Fibroblast of the aortic adventitia (primary cell): ENCODE measurements around the gene GFOD1. TPM values are rescaled to one million over a fixed set of nuclear protein-coding genes. Genes with fewer than 3 reads are reported as not detected.

Source experiments
- DNase-seq: peaks from one replicate; pipeline ENCODE4 v3.0.0-alpha.2; 2010; ENCODE audit warnings: low read depth
- H3K4me3 ChIP-seq: 2 replicates; pipeline ENCODE4 v1.5.1; 2011; ENCODE audit warnings: low read depth, mild to moderate bottlenecking, control low read depth, low read length, moderate library complexity
- CTCF ChIP-seq: IDR thresholded peaks from 2 replicates; pipeline ENCODE4 v1.5.1; 2011; ENCODE audit warnings: mild to moderate bottlenecking, low read length, control low read depth, inconsistent platforms; ENCODE audit not compliant: insufficient read depth
- total RNA-seq: library from RNA; depleted of rRNA; stranded (reverse); fragments of >200 nt; gene quantifications from 2 replicates; pipeline ENCODE4 v1.2.3, GENCODE V29; 2012; ENCODE audit warnings: low replicate concordance

GFOD1 gene
- total RNA-seq, 1 donor: 2.6 TPM

DNA sequence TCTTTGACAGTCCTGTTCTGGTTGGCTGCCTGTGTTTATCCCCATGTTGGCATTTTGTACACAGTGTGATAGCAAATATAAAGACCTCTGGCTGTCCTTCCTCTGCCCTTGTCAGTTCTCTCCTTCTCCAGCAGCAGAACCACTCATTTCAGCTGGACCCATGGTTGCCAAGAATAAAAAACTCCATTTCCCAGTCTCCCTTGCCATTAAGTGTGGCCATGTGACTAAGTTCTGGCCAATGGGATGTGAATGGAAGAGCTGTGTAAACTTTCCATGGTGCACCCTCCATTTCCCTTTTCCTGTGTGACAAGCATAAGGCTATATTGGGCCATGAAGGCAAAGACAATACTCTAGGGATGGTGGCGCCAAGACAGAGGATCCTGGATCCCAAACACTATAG, 80.6 kb downstream of the GFOD1 start:
- no peak overlapping the region for H3K4me3 ChIP-seq
- no peak for TF ChIP-seq CTCF
- no peak for DNase-seq

DNA sequence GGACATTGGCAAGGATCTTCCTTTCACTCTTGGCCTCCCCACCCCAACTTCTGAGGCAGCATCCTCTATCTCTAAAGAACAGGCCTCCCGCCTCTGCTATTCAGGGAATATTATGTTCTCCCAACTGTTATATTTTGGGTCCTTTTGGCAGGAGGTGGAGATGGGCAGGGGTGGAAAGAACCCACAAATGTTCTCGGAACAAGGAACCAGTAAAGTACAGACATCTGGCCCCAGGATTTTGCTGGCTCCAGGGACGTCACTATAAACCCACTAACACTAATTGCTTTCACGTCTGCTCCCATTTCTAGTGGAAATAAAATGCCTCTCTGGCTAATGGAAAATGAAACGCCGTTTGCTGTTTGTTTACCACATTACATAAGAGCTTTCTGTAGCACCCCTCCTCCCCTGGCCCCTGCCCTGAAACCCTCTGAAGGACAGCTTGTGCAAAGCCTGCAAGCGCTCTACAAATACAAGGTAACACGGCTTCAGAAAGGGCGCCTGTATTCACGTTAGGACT, 81.4 kb downstream of the GFOD1 start:
- DNase-seq: no peak
- no peak for TF ChIP-seq CTCF
- no peak overlapping the region for H3K4me3 ChIP-seq

DNA sequence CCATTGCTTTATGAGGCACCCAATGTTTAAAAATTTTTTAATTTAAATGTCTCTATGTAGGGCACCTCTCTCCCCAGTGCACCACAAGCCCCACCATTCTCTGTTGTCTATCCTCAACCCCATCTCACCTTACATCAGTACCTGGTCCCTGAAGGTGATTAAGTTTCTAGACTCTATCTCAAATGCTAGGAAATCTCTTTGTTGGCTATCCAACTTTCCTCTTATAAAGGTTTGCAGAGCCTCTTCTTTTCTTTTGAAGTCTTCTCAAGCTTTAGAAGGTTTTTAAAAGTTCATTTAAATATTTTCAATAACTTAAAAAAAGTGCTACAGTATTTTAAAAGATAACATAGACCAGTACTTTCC, 82.5 kb downstream of the GFOD1 start:
- no peak overlapping the region for H3K4me3 ChIP-seq
- no peak for DNase-seq
- TF ChIP-seq CTCF: no peak

DNA sequence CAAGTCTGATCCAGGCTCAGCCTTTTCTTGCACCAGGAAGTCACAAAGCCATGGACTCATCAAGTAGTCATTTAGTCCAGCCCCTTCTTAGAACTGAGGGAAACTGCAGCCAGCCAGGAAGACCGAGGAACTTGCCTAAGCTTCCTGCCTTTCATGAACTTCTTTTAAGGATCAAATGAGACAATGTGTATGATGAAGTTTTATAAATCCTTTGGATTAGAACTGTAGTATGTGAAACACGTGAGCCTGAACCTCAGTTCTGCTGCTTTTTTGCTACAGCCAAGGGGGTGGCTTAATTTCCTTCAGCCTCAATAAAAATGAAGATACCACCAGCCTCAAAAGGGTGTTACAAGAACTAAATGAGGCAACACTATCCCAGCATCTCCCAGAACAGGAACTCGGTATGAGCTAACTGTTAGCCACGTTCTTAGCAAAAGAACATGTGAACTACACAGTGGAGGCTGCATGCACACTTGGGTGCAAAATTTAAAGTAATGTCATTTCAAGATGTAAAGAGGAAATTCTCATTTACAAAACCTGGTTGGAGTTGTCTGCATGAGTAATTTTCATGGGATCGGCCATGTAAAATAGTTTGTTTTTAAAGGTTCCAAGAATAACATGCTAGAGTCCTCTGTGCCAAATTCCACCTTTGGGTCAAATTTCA, 83.0 kb downstream of the GFOD1 start:
- H3K4me3 ChIP-seq: no peak overlapping the region
- peak; percentile 51 for DNase-seq
- TF ChIP-seq CTCF: no peak

GRCh38 chr6:13402711-13403110, 84.7 kb downstream of the GFOD1 start:
- no peak overlapping the region for H3K4me3 ChIP-seq
- DNase-seq: peak; percentile 19
- TF ChIP-seq CTCF: no peak

- H3K4me3 ChIP-seq: no peak overlapping the region
- no peak for DNase-seq
- no peak for TF ChIP-seq CTCF
These were observed 86.6 kb downstream of the GFOD1 start for GRCh38 chr6:13400772-13401171.
